HepG2 (cell line): ENCODE measurements around the gene TPM2. TPM values are rescaled to one million over a fixed set of nuclear protein-coding genes. Genes with fewer than 3 reads are reported as not detected.

Experiments
- HNRNPLL ChIP-seq: fragments of 200-400 bp; formaldehyde crosslinking; IDR thresholded peaks from 2 replicates; pipeline ENCODE4 v1.6.1; 2017; ENCODE audit warnings: mild to moderate bottlenecking, low read depth, low read length; ENCODE audit not compliant: poor library complexity, severe bottlenecking
- NKX3-1 ChIP-seq: sonication (generic); formaldehyde crosslinking; IDR thresholded peaks from 2 replicates; pipeline ENCODE4 v1.5.0; 2020; ENCODE audit warnings: missing genetic modification reagents
- USF2 ChIP-seq, 2 experiments: sonication (generic) in 1 of 2; formaldehyde crosslinking in 1 of 2; IDR thresholded peaks; 2 replicates each; pipeline versions ENCODE4 v1.5.1 to v1.6.1; 2011 to 2020; ENCODE audit warnings: borderline replicate concordance in 1 of 2, low read depth in 1 of 2, low read length in 1 of 2, mild to moderate bottlenecking in 1 of 2, missing genetic modification reagents in 1 of 2, moderate library complexity in 1 of 2
- ZBTB40 ChIP-seq, 2 experiments: fragments of 450-650 bp in 1 of 2; sonication (generic) in 1 of 2; formaldehyde crosslinking in 1 of 2; IDR thresholded peaks; 2 replicates each; pipeline versions ENCODE4 v1.6.1 to v1.8.0; 2016 to 2022; ENCODE audit warnings: antibody characterized with exemption in 1 of 2, mild to moderate bottlenecking in 1 of 2, missing genetic modification reagents in 1 of 2
- ZNF33B ChIP-seq: sonication (generic); formaldehyde crosslinking; IDR thresholded peaks from 2 replicates; pipeline ENCODE4 v1.5.1; 2020; ENCODE audit warnings: mild to moderate bottlenecking, missing genetic modification reagents
- ZNF446 ChIP-seq: sonication (generic); formaldehyde crosslinking; IDR thresholded peaks from 2 replicates; pipeline ENCODE4 v1.5.0; 2020; ENCODE audit warnings: mild to moderate bottlenecking, missing genetic modification reagents
- polyA plus RNA-seq, 8 experiments: library from polyadenylated mRNA; depleted of rRNA in 3 of 8; stranded (reverse) in 7 of 8; unstranded in 1 of 8; fragments of >200 nt; fragmentation: Illumina TruSeq in 4 of 8; extraction: Trizol in 4 of 8; gene quantifications; 2 replicates each; pipeline versions ENCODE4 v1.2.1 to v1.2.3, GENCODE V29; 2011 to 2016; ENCODE audit warnings: low read depth in 4 of 8, missing spikeins in 1 of 8, mixed read lengths in 1 of 8; ENCODE audit not compliant: insufficient read depth in 1 of 8
- total RNA-seq, 5 experiments: library from RNA; depleted of rRNA; stranded (reverse); fragments of >200 nt; fragmentation: Illumina TruSeq; extraction: Trizol; gene quantifications; 2 replicates each; pipeline ENCODE4 v1.2.3, GENCODE V29; 2016; ENCODE audit warnings: low read depth in 1 of 5
- TF ChIP-seq, protein P1 (sequence below): sonication (generic); formaldehyde crosslinking; IDR thresholded peaks from 2 replicates; pipeline ENCODE4 v1.4.0; 2020; ENCODE audit warnings: missing genetic modification reagents

The TPM2 gene
- total and polyA plus RNA-seq, 2 of the 13 experiments (the other 11 are each of a cell fraction or from before 2014, with no cell fraction given), result 3.1 to 10.7 TPM

DNA sequence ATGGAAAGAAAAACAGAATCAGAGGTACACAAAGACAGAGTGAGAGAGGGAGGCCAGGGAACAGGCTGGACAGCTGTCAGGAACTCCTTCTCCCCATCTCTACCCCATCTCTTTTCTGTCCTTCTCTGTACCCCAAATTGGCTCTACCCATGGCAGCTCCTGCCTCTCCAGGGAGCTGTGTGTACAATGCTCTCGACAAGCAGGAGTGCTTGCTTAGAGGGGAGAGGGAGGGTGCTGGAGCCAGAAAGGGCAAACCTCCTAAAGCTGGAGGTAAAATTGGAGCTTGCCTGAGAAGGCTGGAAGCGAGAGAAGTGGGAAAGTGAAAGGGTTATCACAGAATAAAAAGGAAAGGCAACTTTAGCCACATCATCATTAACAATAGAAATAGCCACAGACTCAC is 6.4 kb downstream of the TPM2 start (continued):
- TF ChIP-seq ZBTB40 (IDR thresholded peaks at IDR 0.05) (no peak), ZBTB40 (CRISPR knock-in tag; IDR thresholded peaks at IDR 0.05) (no peak), USF2 (IDR thresholded peaks at IDR 0.05; ENCODE audit: low read depth, low read length) (no peak), USF2 (CRISPR knock-in tag; IDR thresholded peaks at IDR 0.05; ENCODE audit: borderline replicate concordance) (no peak), NKX3-1 (no peak), ZNF446 (CRISPR knock-in tag) (no peak), HNRNPLL (no peak), ZNF33B (no peak)
- TF ChIP-seq, protein P1, sequence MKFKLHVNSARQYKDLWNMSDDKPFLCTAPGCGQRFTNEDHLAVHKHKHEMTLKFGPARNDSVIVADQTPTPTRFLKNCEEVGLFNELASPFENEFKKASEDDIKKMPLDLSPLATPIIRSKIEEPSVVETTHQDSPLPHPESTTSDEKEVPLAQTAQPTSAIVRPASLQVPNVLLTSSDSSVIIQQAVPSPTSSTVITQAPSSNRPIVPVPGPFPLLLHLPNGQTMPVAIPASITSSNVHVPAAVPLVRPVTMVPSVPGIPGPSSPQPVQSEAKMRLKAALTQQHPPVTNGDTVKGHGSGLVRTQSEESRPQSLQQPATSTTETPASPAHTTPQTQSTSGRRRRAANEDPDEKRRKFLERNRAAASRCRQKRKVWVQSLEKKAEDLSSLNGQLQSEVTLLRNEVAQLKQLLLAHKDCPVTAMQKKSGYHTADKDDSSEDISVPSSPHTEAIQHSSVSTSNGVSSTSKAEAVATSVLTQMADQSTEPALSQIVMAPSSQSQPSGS, result no peak
